GM18907 (cell line): ENCODE data around the gene ARHGAP26.
A peak's percentile ranks its signal among the peaks of the same experiment; 100 is the strongest.

Experiments
- ATAC-seq: cut with Tn5 transposase; IDR thresholded peaks from one replicate; pipeline ENCODE4 v1.9.1; 2021; ENCODE audit warnings: mild to moderate bottlenecking, moderate library complexity; ENCODE audit not compliant: unreplicated experiment

ARHGAP26 gene

GRCh38 chr5:143031781-143032580 lies 261.8 kb downstream of the ARHGAP26 start:
- no peak for ATAC-seq

GRCh38 chr5:143032581-143032836 lies 262.3 kb downstream of the ARHGAP26 start:
- ATAC-seq, result no peak

GRCh38 chr5:143033535-143034250 lies 263.5 kb downstream of the ARHGAP26 start:
- no peak for ATAC-seq

GRCh38 chr5:143036146-143036927 lies 266.2 kb downstream of the ARHGAP26 start:
- peak; percentile 55 for ATAC-seq

- no peak for ATAC-seq
These were observed 266.9 kb downstream of the ARHGAP26 start for GRCh38 chr5:143037071-143037470.

- no peak for ATAC-seq
These were observed 267.5 kb downstream of the ARHGAP26 start for GRCh38 chr5:143037708-143038107.

- ATAC-seq, result no peak
These were observed 270.4 kb downstream of the ARHGAP26 start for GRCh38 chr5:143040622-143041021.

GRCh38 chr5:143041461-143041860 lies 271.3 kb downstream of the ARHGAP26 start:
- ATAC-seq, result no peak

GRCh38 chr5:143041972-143042770 lies 272.0 kb downstream of the ARHGAP26 start:
- ATAC-seq, result no peak

GRCh38 chr5:143044265-143044664 lies 274.1 kb downstream of the ARHGAP26 start:
- no peak for ATAC-seq

- ATAC-seq, result no peak
These were observed 274.9 kb downstream of the ARHGAP26 start for GRCh38 chr5:143045062-143045461.

GRCh38 chr5:143046314-143046713 lies 276.1 kb downstream of the ARHGAP26 start:
- no peak for ATAC-seq

GRCh38 chr5:143047091-143047490 lies 276.9 kb downstream of the ARHGAP26 start:
- no peak for ATAC-seq

GRCh38 chr5:143050183-143050582 lies 280.0 kb downstream of the ARHGAP26 start:
- no peak for ATAC-seq

- no peak for ATAC-seq
These were observed 281.3 kb downstream of the ARHGAP26 start for GRCh38 chr5:143051244-143052058.

- no peak for ATAC-seq
These were observed 282.9 kb downstream of the ARHGAP26 start for GRCh38 chr5:143052967-143053682.

GRCh38 chr5:143053780-143054179 lies 283.6 kb downstream of the ARHGAP26 start:
- ATAC-seq, result no peak

- peak; percentile 64 for ATAC-seq
These were observed 284.3 kb downstream of the ARHGAP26 start for GRCh38 chr5:143054480-143054941.

- no peak for ATAC-seq
These were observed 285.6 kb downstream of the ARHGAP26 start for GRCh38 chr5:143055596-143056338.
